IPS-15b (cell line): ENCODE data around the gene TIAM2.
"Not testable (repeated sequence)": the region's sequence is repeated elsewhere in the genome, so short reads cannot be mapped to it uniquely, and the experiment has no call there.

ENCODE experiments used
- H3K27me3 ChIP-seq: one replicate; pipeline ENCODE4 v1.6.1; 2013; ENCODE audit warnings: low read length; ENCODE audit not compliant: control insufficient read depth, insufficient read depth
- H3K36me3 ChIP-seq: one replicate; pipeline ENCODE4 v1.6.1; 2013; ENCODE audit warnings: low read length; ENCODE audit not compliant: control insufficient read depth, insufficient read depth
- H3K4me1 ChIP-seq: one replicate; pipeline ENCODE4 v1.6.1; 2013; ENCODE audit warnings: mild to moderate bottlenecking, low read length; ENCODE audit not compliant: control insufficient read depth, insufficient read depth
- H3K4me3 ChIP-seq: one replicate; pipeline ENCODE4 v1.5.1; 2013; ENCODE audit warnings: low read depth, low read length
- H3K9ac ChIP-seq: one replicate; pipeline ENCODE4 v1.6.1; 2013; ENCODE audit warnings: low read depth, mild to moderate bottlenecking, low read length
- H3K9me3 ChIP-seq: one replicate; pipeline ENCODE4 v1.6.1; 2013; ENCODE audit warnings: mild to moderate bottlenecking, low read length; ENCODE audit not compliant: control insufficient read depth, insufficient read depth

TIAM2 gene

DNA sequence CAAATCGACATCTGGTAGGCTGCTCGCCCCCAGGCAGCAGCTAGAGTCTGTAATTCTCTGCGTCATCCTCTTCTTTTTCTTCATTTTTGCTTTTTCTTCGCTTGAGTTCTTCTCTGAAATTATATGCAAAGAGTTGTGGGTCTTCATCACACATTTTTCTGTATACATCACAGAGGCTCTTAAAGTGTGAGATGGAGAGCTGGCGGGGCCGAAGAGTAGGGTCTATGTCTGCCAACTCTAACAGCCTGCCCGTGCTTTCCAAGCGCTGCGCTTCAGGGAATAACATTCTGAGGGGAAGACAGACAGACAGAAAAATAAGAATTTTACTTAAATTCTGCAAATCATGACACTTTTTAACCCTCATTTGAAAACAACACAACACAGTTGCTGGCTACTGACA is 262.7 kb downstream of the TIAM2 start:
- H3K9ac ChIP-seq: no peak overlapping the region
- H3K9me3 ChIP-seq: no peaks in the 10 kb centered on the region
- no peaks in the 10 kb centered on the region for H3K27me3 ChIP-seq
- no peak overlapping the region for H3K4me3 ChIP-seq
- peaks cover 27% of the 10 kb centered on the region for H3K4me1 ChIP-seq
- H3K36me3 ChIP-seq: peaks cover 19% of the 10 kb centered on the region

DNA sequence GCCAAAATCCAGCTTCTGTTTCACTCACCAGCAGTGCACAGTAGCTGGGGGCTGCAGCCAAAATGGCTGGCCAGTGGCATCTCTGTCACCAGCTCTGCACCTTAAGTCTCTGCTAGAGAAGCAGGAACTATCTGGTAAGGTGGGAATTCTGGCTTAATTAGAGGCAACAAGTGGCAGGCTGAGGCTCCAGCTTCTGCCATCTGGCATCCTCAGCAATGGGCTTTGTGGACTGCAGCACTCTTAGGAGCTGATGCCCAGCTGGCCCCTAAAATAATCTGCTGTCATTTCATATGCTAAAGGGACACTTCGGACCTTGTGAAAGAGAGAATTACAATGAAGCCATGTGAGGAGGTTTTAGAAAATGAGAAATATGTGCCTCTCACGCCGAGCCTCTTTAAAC is 264.1 kb downstream of the TIAM2 start:
- H3K9me3 ChIP-seq: no peaks in the 10 kb centered on the region
- H3K27me3 ChIP-seq: no peaks in the 10 kb centered on the region
- H3K36me3 ChIP-seq: peaks cover 19% of the 10 kb centered on the region
- H3K4me3 ChIP-seq: no peak overlapping the region
- H3K4me1 ChIP-seq: peaks cover 17% of the 10 kb centered on the region
- no peak overlapping the region for H3K9ac ChIP-seq

DNA sequence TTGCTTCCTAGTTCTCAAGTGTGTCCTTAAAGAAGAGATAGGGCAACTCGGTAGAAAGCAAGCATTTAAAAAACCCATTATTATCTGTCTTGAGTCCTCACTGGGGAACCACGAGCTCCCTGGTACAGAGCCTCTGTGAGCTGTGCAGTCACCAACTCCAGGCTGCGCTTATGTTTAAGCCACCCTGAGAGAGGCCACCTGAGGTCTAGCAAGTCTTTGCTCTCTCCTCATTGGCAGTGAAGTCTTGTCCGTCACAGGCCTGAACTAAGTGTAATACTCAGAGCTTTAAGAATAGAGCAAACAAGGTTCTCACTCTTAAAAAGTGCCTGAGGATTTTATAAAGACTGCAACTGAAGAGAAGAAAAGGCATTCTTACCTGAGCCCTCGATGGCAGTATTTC is 264.8 kb downstream of the TIAM2 start:
- no peaks in the 10 kb centered on the region for H3K9me3 ChIP-seq
- no peak overlapping the region for H3K4me3 ChIP-seq
- H3K27me3 ChIP-seq: no peaks in the 10 kb centered on the region
- peaks cover 19% of the 10 kb centered on the region for H3K36me3 ChIP-seq
- H3K9ac ChIP-seq: no peak overlapping the region
- H3K4me1 ChIP-seq: peaks cover 24% of the 10 kb centered on the region

DNA sequence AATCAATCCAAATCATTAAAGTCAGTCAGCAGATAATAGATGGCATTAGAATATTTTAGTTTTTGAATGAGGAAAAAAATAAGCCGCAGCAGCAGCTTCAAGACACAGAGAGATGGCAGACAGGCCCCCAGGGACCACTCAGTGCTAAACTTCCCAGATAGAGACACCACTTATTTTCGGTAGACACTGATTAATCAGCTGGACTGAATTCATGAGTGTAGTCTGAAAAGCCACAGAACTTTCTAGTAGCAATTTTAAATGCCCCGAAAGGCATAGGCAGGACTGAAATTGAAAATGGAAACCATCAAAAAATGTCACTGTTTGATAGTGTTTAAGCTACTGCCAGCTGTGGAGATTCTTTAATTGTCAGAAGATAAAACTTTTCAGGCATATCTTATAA is 265.6 kb downstream of the TIAM2 start:
- Histone ChIP-seq H3K9me3 (no peaks in the 10 kb centered on the region), H3K4me3 (no peak overlapping the region), H3K4me1 (peaks cover 24% of the 10 kb centered on the region), H3K9ac (no peak overlapping the region), H3K27me3 (no peaks in the 10 kb centered on the region), H3K36me3 (peaks cover 19% of the 10 kb centered on the region)

DNA sequence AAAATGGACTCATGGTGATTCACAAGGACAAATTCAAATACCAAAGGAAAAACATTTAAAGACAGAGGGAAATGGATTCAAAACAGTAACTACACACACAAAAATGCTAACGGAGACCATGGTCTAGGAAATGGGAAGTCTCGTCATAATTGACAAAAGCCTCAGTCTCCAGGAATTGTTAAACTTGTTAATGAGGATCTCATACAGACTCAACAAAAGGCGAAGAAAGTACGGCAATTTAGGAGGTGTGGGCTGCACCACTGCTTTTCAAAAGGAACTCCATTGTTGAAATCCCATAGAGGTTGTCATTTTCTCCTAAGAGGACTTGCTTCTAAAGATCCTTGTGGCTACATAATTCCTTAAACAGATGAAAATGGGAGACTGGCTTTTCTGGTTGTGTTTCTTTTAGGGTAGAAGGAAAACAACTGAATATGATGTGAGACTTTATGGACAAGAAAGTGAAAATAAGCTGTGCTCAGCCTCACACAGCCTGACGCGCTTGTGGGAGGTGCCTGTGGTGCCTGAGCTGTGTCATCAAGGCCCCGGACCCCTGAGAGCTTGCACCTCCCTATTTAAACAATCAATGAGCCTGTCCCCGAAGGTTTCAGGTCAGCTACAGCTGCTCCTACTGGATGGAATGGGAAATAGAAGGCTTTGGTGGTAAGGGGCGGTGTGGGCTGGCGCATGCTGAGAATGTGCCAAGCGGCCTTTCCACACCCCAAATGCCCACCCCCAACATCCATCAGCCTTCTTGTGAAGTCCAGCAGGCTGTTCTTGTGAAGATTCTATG is 266.2 kb downstream of the TIAM2 start:
- H3K9ac ChIP-seq: no peak overlapping the region
- no peaks in the 10 kb centered on the region for H3K27me3 ChIP-seq
- peaks cover 24% of the 10 kb centered on the region for H3K4me1 ChIP-seq
- peaks cover 17% of the 10 kb centered on the region for H3K36me3 ChIP-seq
- no peaks in the 10 kb centered on the region for H3K9me3 ChIP-seq
- no peak overlapping the region for H3K4me3 ChIP-seq

DNA sequence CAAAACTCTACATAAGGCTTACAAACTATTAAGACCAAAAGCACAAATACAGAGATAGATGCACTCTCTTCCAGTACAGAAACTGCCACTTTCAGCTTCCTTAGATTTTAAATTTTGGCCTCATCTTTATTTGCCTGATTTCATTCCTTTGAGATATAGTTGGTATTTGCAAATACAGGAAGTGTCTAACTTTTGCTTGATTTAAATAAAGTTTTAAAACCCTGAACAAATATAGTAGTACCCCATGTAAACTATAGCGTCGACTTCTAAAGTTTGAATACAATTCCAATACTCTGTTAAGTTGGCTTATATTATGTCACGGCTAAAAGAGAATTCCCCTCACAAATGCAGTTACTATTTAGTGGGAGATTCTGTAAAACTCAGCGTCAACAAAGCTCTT is 267.5 kb downstream of the TIAM2 start:
- Histone ChIP-seq H3K36me3 (peaks cover 14% of the 10 kb centered on the region), H3K9ac (no peak overlapping the region), H3K9me3 (no peaks in the 10 kb centered on the region), H3K4me1 (peaks cover 26% of the 10 kb centered on the region), H3K27me3 (no peaks in the 10 kb centered on the region), H3K4me3 (no peak overlapping the region)

DNA sequence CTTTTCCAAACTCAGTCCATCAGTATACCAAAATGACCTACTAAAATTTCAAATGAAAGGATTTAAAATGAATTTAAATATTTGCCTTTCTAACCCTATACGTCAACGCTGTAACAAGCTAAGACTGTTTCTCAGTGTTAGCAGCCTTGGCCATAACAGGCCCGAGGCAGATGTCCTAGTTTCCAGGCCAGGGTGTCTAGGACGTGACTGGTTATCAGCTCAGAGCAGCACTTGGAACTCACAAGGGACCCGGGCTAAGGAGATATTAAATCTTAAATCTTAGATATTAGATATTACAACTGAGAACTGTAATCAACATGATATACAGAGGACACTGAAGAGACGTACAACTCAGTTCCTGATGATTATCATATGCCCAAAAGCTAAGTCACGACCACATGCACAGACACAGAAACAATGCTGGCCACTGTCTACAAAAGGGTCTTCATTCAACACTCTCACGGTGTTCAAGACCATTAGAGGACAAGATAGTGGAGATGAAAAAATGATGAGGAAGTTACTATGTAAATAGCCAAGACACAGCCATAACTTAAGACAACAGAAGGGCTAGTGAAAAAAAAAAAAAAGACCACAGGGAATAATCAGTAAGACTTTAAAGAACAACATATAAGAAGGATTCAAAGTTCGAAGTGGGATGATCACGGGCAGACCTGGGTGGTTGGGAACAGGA is 268.4 kb downstream of the TIAM2 start, which contains the start of gene CLDN20:
CLDN20 (plus strand) TSS at position 641 of the 691 bp plus-strand sequence. CDS start 11,707 bp downstream, outside the sequence.
- H3K36me3 ChIP-seq: peaks cover 8% of the 10 kb centered on the region
- H3K9ac ChIP-seq: no peak within 1 kb of the TSS
- peaks cover 33% of the 10 kb centered on the region for H3K4me1 ChIP-seq
- H3K9me3 ChIP-seq: no peaks in the 10 kb centered on the region
- no peak within 1 kb of the TSS for H3K4me3 ChIP-seq
- no peaks in the 10 kb centered on the region for H3K27me3 ChIP-seq

DNA sequence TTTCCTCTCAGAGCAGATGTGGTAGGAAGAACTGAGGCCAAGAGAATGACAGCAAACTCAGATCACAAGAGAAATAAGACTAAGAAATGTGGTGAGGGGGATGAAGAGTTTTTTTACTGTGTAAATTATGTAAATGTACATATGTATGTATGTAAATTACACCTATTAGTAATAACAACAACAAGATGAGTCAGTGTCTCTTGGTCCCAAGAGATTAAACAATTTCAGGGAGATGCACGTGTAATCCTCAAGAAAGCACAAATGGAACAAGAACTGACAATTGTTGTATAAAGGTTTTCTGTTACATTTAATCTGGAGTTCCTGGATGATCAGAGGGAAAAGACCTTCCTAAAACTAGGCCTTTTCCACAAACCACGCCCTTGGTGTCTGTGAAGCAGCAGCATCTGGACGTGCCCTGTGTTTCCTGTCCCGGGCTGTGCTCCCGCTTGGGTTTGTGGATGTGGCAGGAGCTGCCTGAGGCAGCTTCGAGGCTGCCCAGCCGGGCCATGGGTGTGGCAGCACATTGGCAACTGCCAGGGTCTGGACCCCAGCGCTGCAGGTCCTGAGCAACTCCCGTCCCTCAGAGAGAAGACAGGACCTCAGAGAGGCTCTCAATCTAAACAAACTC is 269.7 kb downstream of the TIAM2 start:
- Histone ChIP-seq H3K4me3 (no peak overlapping the region), H3K4me1 (peaks cover 33% of the 10 kb centered on the region), H3K9me3 (no peaks in the 10 kb centered on the region), H3K36me3 (peaks cover 5% of the 10 kb centered on the region), H3K27me3 (no peaks in the 10 kb centered on the region), H3K9ac (no peak overlapping the region)

DNA sequence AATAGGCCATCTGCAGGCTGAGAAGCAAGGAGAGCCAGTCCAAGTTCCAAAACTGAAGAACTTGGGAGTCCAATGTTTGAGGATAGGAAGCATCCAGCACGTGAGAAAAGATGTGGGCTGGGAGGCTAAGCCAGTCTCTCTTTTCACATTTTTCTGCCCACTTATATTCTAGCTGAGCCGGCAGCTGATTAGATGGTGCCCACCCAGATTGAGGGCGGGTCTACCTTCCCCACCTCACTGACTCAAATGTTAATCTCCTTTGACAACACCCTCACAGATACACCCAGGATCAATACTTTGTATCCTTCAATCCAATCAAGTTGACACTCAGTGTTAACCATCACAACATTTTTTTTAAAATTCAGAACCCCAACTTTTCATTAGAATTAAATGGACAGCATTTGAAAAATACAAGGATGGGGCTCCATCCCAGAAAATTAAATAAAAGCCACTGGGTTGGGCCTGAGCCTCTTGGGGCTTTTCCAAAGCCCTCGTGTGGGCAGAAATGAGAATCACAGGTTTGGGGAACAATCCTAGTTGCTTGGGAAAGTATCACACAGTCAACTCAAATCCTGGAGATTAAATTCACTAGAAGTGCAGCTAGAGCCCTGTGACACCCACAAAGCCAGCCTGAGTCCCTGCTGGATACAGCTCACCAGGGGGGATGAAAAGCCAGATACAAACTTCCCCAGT is 270.9 kb downstream of the TIAM2 start:
- Histone ChIP-seq H3K27me3 (no peaks in the 10 kb centered on the region), H3K36me3 (peaks cover 3% of the 10 kb centered on the region), H3K4me1 (peaks cover 32% of the 10 kb centered on the region), H3K4me3 (no peak overlapping the region), H3K9ac (no peak overlapping the region), H3K9me3 (no peaks in the 10 kb centered on the region)

DNA sequence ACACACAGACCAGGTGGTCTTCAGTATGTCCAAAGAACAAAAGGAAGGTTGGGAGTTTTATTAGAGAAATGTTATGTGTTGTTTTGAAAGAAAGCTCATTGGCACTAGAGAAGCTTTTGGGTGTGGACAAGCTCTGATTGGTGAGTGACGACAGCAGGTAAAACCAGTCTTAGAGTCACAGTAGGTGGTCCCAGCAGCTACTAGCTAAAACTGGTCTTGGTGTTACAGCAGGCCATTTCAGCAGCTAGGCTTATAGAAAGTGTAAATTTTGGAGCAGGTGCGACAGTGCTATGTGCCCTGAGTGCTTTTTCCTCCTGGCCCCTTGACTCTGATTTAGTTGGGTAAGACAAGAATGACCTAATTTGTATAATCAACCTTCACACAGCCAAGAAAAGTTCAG is 272.3 kb downstream of the TIAM2 start:
- H3K9ac ChIP-seq: no peak overlapping the region
- no peak overlapping the region for H3K4me3 ChIP-seq
- H3K27me3 ChIP-seq: no peaks in the 10 kb centered on the region
- H3K9me3 ChIP-seq: no peaks in the 10 kb centered on the region
- H3K4me1 ChIP-seq: peaks cover 20% of the 10 kb centered on the region
- peaks cover 3% of the 10 kb centered on the region for H3K36me3 ChIP-seq

DNA sequence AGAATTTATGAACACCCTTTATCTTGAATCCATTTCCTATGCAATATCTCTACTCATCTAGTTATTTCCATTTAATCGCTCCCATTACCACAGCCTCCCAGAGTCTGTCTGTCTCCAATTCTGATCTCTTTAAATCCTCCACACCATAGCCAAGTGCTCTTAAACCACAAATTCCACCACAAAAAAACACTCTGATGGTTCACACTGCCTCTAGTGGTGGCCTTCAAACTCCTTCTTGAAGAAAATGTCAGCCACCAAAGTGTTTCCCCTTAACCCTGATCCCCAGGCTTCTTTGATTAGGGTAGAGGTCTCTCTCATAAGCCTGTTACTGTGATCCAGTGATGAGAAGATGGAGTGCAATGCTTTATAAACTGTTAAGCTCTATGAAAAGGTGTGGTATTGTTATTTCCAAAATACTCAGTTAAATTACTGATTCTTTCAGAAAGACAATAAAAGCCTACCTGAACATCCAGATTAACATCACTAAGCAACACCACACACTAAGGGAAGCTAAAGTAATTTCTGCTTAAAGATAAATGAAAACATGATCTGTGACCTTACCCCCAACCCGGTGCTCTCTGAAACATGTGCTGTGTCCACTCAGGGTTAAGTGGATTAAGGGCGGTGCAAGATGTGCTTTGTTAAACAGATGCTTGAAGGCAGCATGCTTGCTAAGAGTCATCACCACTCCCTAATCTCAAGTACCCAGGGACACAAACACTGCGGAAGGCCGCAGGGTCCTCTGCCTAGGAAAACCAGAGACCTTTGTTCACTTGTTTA is 273.2 kb downstream of the TIAM2 start:
- H3K36me3 ChIP-seq, H3K9ac ChIP-seq, H3K9me3 ChIP-seq, H3K4me3 ChIP-seq, H3K27me3 ChIP-seq: not testable (repeated sequence)
- peaks cover 21% of the 10 kb centered on the region for H3K4me1 ChIP-seq
